SHP77 (cell line): ENCODE results near the gene FLT3LG.

ENCODE experiments used
- DNase-seq, 2 experiments: peaks; one replicate each; lab custom pipeline; 2025; lab: John Stamatoyannopoulos, UW

Gene FLT3LG

GRCh38 chr19:49512970-49513745 lies 39.1 kb downstream of the FLT3LG start:
- DNase-seq, result no peak

GRCh38 chr19:49513746-49514118 lies 39.7 kb downstream of the FLT3LG start:
- no peak for DNase-seq

- DNase-seq, result no peak
These were observed 40.1 kb downstream of the FLT3LG start for GRCh38 chr19:49514151-49514550.

DNA sequence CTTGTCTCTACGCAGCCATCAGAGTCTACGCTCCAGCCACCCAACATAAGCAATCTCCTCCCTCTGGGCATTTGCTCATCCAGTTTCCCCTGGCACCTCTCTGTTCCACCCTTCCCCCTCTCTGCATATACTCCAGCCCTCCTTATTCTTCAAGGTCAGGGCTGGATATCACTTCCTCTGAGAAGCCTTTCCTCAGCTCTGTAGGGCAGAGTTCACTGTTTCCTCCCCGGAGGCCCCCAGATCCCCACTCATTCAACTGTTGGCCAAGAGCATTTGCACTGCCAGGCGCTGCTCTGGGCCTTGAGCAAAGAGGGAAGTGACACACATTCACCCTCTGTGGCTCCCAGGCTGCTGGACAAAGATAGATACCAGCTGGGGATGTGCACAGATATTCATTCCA lies 41.8 kb downstream of the FLT3LG start:
- no peak for DNase-seq

DNA sequence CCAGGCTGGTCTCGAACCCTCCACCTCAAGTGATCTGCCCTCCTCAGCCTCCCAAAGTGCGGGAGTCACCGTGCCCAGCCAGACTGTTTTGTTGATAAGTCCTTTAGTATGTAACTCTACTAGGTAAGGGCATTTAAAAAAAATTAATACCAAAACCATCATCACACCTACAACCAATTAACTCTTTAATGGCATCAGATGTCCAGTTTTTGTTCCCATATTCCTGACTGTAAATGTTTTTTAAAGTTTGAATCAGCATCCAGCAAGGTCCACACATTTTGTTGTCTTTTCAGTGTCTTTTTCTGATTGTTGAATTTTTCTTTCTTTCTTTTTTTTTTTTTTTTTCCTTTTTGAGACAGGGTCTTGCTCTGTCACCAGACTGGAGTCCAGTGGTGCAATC lies 44.0 kb downstream of the FLT3LG start:
- DNase-seq, result no peak

- DNase-seq, result no peak
These were observed 46.8 kb downstream of the FLT3LG start for GRCh38 chr19:49520705-49521319.

DNA sequence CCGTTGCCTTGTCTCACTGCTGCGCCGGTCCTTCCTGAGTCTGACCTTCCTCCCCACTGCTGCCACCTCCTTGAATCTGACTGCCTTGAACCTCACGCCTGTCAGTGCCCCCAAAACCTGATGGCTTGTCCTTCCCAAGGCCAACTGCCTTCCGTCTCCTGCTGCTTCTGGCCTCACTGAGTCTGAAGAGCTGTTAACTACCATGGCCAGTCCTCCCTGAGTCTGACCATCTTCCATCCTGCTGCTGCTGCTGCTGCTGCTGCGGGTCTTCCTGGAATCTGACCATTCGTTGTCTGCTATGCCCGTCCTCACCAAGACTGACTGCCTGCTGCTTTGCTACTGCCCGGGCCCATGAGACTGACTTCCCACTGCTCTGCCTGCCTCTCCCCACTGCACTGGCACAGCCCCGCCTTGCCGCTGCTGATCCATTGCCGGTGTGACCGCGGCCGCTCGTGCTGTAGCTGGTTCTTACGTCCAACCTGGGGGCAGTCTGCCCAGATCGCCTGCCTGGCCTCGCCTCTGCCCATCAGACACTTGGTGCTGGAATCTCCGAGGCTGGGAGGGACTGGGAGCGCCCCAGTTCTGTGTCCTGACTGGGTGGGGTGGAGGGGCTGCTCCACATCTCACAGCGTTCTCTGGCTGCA lies 50.9 kb downstream of the FLT3LG start:
- DNase-seq, result no peak

DNA sequence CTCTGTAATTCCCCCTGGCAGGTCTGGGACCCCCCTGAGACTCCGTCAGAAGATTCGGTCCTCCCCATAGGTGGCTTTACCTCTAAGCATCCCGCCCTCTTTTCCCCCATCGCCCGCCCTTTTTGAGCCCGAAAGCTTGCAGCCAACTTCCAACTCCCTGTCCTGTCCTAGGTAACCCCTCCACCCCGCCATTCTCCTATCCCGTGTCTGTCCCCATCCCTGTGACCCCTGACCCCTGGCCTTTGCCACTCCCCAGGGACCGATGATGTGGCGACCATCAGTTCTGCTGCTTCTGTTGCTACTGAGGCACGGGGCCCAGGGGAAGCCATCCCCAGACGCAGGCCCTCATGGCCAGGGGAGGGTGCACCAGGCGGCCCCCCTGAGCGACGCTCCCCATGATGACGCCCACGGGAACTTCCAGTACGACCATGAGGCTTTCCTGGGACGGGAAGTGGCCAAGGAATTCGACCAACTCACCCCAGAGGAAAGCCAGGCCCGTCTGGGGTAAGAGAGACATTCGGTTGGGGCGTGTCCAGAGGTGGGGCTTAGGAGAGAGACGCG lies 54.3 kb downstream of the FLT3LG start:
- DNase-seq, result no peak

GRCh38 chr19:49530708-49531107 lies 56.7 kb downstream of the FLT3LG start:
- no peak for DNase-seq

GRCh38 chr19:49533551-49534488 lies 59.8 kb downstream of the FLT3LG start:
- peak; percentile 47 to 68 for DNase-seq

DNA sequence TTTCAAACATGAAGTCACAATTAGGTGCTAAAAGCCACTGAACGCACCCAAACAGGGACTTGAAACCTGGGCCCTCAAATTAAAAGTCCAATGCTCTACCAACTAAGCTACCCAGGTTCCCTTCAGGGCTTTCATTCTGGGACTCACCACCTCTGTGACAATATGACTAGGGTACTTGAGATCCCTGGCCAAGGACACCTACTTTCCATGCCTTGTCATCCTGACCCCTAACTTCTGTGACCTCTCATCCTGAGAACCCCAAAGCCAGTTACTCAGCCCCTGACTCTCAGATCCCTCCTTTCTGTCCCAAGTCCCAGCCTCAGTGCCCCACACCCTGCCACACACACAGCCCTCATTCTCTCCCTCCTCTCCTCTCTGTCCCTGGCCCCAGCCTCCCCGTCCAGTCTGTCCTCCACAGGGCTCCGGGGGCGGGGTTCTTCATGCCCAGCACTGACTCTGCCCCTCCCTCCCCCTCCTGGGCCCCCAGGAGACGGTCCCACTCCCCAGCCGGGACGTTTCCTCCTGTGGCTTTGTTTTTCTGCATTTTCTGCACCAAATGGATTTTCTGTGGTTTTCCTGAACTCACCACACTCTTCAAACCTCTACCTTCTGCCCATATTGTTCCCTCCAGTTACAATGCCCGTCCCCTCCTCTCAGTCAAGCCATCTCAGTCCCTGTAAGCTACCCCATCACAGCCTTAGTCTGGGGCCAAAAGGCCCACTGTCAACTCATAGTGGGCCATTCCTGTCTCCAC lies 60.8 kb downstream of the FLT3LG start:
- no peak for DNase-seq
